SH-SY5Y (cell line): Measurements from ENCODE around the gene RBFOX2.

Source experiments
- GATA2 ChIP-seq: IDR thresholded peaks from 2 replicates; pipeline ENCODE4 v1.6.1; 2011; ENCODE audit warnings: mild to moderate bottlenecking, low read depth, low read length
- GATA3 ChIP-seq: IDR thresholded peaks from 2 replicates; pipeline ENCODE4 v1.6.1; 2011; ENCODE audit warnings: low read depth, mild to moderate bottlenecking, low read length, moderate library complexity

Gene RBFOX2

DNA sequence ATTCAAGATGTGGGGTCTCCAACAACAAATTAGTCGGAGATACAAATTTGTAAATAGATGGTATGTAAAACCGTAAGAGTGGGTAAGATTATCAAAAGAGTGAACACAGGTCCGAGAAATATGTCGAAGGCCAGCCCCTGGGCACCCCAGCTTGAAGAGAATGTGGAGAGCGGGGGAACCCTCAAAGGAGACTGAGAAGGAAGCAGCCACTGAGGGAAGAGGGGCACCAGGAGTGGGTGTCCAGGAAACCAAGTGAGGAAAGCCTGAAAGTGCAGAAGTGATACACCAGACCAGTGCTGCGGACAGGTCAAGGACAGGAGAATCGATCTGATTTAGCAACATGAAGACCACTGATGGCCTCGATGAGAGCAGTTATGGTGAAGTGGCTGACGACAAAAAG, 296.5 kb downstream of the RBFOX2 start:
- TF ChIP-seq GATA2, result no peak
- TF ChIP-seq GATA3, result no peak

DNA sequence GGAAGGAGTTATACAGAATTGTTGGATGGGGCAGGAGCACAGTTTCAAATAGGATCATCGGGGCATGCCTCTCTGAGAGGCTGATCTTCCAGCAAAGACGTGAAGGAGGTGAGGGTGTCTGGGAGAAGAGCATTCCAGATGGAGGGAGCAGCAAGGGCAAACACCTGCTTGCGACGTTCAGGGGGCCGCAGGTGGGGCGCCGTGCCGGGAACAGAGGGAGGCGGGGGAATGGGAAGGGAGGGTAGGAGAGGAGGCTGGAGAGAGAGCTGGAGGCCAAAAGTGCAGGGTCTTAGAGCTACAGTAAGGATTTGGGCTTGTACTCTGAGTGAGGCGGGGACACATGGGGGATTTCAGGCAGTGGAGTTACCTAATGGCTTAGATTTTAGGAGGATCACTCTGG, 297.3 kb downstream of the RBFOX2 start:
- no peak for TF ChIP-seq GATA3
- TF ChIP-seq GATA2, result no peak

DNA sequence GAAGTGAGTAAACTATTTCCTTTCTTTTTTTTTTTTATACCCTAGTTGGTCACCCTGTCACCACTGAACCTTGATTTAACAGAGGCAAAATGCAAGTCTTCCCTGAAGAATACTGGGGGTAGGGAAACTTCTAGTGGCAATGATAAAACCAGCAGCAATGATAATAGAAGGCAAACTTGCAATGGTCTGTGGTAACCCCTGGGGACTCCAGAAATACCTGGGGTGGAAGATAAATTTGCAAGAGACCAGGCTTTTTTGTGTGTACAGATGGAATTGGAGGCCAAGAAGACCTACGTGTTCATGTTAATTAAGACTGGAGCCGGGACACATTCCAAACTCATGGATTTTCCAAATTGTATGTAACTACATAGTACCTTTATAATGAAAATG, 299.3 kb downstream of the RBFOX2 start:
- no peak for TF ChIP-seq GATA2
- TF ChIP-seq GATA3, result no peak

GRCh38 chr22:35728639-35729308, 299.9 kb downstream of the RBFOX2 start:
- TF ChIP-seq GATA3, result no peak
- TF ChIP-seq GATA2, result no peak

GRCh38 chr22:35727436-35727835, 301.2 kb downstream of the RBFOX2 start:
- no peak for TF ChIP-seq GATA3
- no peak for TF ChIP-seq GATA2

GRCh38 chr22:35726933-35727332, 301.7 kb downstream of the RBFOX2 start:
- TF ChIP-seq GATA3, result no peak
- no peak for TF ChIP-seq GATA2

GRCh38 chr22:35726398-35726797, 302.2 kb downstream of the RBFOX2 start:
- TF ChIP-seq GATA3, result no peak
- TF ChIP-seq GATA2, result no peak

GRCh38 chr22:35725521-35725920, 303.1 kb downstream of the RBFOX2 start:
- TF ChIP-seq GATA3 (no peak), GATA2 (no peak)

GRCh38 chr22:35721960-35722359, 306.7 kb downstream of the RBFOX2 start:
- TF ChIP-seq GATA2 (no peak), GATA3 (no peak)

DNA sequence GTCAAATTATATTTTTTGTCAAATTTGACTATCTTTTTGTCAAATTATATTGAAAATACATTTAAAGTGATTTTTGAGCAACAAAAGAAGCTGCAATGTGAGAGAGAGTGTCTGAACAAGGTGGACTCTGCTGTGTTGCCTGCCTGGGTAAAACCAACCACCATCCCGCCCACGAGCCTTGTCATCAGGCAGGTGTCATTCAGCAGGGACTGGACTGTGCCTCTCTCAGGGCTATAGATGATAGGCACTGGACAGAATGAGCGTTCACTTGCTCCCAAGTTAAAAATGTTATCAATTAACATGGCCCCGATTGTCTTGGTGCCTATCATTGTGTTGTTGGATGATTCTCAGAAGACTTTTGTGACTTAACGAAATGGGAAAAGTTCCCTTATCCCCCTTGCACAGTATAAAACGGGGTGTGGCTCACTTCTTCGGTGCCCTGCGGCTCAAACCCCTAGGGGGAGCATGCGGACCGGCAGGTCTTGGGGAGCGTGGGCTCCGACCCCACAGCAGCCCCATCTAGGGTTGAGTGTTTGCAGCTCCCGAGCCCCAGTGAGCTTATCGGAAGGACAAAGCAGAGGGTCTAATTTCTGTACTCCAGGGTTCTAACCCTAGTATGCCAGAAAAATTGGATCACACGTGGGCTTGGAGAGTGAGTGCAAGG, 309.3 kb downstream of the RBFOX2 start:
- no peak for TF ChIP-seq GATA3
- no peak for TF ChIP-seq GATA2

- TF ChIP-seq GATA2, result no peak
- TF ChIP-seq GATA3, result no peak
Measured at GRCh38 chr22:35717572-35717971, 311.1 kb downstream of the RBFOX2 start, which contains the start of gene APOL5. APOL5 (plus strand) TSS chr22:35717872; CDS start chr22:35717872, 0 bp downstream.

DNA sequence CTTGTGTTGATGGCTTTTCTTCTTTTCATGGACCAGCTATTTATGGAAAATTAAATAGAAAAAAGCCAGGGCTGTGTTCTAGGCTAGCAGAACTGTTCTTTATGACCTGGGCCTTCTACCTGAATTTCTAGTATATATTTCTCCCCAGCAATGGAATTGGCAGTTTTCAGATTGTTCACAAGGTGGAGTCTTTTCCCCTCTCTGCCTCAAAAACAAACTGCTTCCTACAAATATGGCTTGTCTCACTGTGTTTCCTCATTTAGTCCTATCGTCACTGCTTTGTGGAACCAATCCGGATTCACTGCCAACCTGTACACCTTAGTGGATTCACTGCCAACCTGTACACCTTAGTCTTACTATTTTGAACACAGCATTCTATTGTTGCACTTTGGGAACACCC, 316.0 kb downstream of the RBFOX2 start:
- TF ChIP-seq GATA2 (no peak), GATA3 (no peak)

DNA sequence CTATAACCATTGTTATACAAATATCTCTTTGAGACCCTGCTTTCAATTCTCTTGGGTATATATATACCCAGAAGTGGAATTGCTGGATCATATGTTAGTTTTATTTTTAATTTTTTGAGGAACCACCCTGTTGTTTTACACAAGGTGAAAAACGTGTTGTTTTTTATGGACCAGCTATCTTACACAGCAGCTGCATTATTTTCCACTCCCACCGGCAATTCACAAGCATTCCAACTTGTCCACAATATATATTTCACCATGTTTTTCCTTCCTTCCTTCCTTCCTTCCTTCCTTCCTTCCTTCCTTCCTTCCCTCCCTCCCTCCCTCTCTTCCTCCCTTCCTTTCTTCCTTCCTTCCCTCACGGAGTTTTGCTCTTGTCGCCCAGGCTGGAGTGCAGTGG, 317.3 kb downstream of the RBFOX2 start:
- TF ChIP-seq GATA3 (no peak), GATA2 (no peak)

GRCh38 chr22:35708917-35709316, 319.7 kb downstream of the RBFOX2 start:
- TF ChIP-seq GATA2 (no peak), GATA3 (no peak)

GRCh38 chr22:35708453-35708852, 320.2 kb downstream of the RBFOX2 start:
- TF ChIP-seq GATA2 (no peak), GATA3 (no peak)

- no peak for TF ChIP-seq GATA2
- TF ChIP-seq GATA3, result no peak
Measured at GRCh38 chr22:35705141-35705540, 323.5 kb downstream of the RBFOX2 start.
